Caco-2 (cell line): ENCODE data around the gene TMEM169. TPM values are rescaled to one million over a fixed set of nuclear protein-coding genes. Genes with fewer than 3 reads are reported as not detected.

ENCODE experiments used
- BruUV-seq: library from RNA; stranded (reverse); fragments of 400-500 nt; replicated peaks from 2 replicates; lab custom pipeline; 2021; lab: Mats Ljungman, UMichigan
- CTCF ChIA-PET: fragments of 300-600 bp; sonication (Branson Sonifier 250); formaldehyde crosslinking; loops from one replicate; lab custom pipeline; 2022; ENCODE audit warnings: antibody characterized with exemption; lab: Charles Lee
- POLR2A ChIA-PET: fragments of 300-600 bp; sonication (Branson Sonifier 250); formaldehyde crosslinking; loops from one replicate; lab custom pipeline; 2022; ENCODE audit warnings: antibody characterized with exemption; lab: Charles Lee
- DNase-seq, 2 experiments: peaks; one replicate each; pipeline versions ENCODE4 v3.0.0 to v3.0.0-alpha.2; 2020 to 2022
- H3K27me3 ChIP-seq: replicated peaks from 2 replicates; pipeline ENCODE4 v1.6.0; 2011; ENCODE audit warnings: low read length; ENCODE audit not compliant: control insufficient read depth, insufficient read depth
- H3K36me3 ChIP-seq: 2 replicates; pipeline ENCODE4 v1.5.1; 2011; ENCODE audit warnings: low read length; ENCODE audit not compliant: control insufficient read depth, insufficient read depth
- H3K4me1 ChIP-seq: fragments of 250-450 bp; sonication (Bioruptor Pico); 2 replicates; pipeline ENCODE4 v1.5.1; 2020; ENCODE audit warnings: mild to moderate bottlenecking
- H3K4me3 ChIP-seq: 2 replicates; pipeline ENCODE4 v1.5.1; 2011; ENCODE audit warnings: low read depth, mild to moderate bottlenecking, control low read depth, low read length
- H3K9me3 ChIP-seq: fragments of 250-450 bp; sonication (Bioruptor Pico); 2 replicates; pipeline ENCODE4 v1.5.1; 2020; ENCODE audit warnings: mild to moderate bottlenecking, moderate library complexity
- H3K27ac Mint-ChIP-seq: one replicate; pipeline ENCODE4 v1.8.0; 2022; ENCODE audit warnings: mixed read lengths; ENCODE audit not compliant: unreplicated experiment
- H3K27me3 Mint-ChIP-seq: one replicate; pipeline ENCODE4 v1.8.0; 2022; ENCODE audit warnings: mixed read lengths; ENCODE audit not compliant: insufficient read depth, unreplicated experiment
- H3K36me3 Mint-ChIP-seq: one replicate; pipeline ENCODE4 v1.8.0; 2022; ENCODE audit warnings: mild to moderate bottlenecking, mixed read lengths; ENCODE audit not compliant: insufficient read depth, unreplicated experiment
- H3K4me1 Mint-ChIP-seq: one replicate; pipeline ENCODE4 v1.8.0; 2022; ENCODE audit warnings: low read depth, mixed read lengths; ENCODE audit not compliant: unreplicated experiment
- H3K4me3 Mint-ChIP-seq: one replicate; pipeline ENCODE4 v1.8.0; 2022; ENCODE audit warnings: mild to moderate bottlenecking, moderate library complexity, mixed read lengths; ENCODE audit not compliant: unreplicated experiment
- H3K9me3 Mint-ChIP-seq: one replicate; pipeline ENCODE4 v1.8.0; 2022; ENCODE audit warnings: mixed read lengths; ENCODE audit not compliant: unreplicated experiment
- CTCF ChIP-seq, 2 experiments: fragments of 200-600 bp in 1 of 2; IDR thresholded peaks; 1 replicate in 1 of 2; 2 replicates in 1 of 2; pipeline versions ENCODE4 v1.5.1 to v1.8.0; 2011 to 2022; ENCODE audit warnings: antibody characterized with exemption in 1 of 2, control low read depth in 1 of 2, inconsistent platforms in 1 of 2, low read depth in 1 of 2, low read length in 1 of 2, mild to moderate bottlenecking in 1 of 2, moderate library complexity in 1 of 2; ENCODE audit not compliant: insufficient read depth in 1 of 2, severe bottlenecking in 1 of 2, unreplicated experiment in 1 of 2
- intact Hi-C: fragments of 100-400 bp; cut with micrococcal nuclease; formaldehyde crosslinking; loops from one replicate; pipeline ENCODE4 v1.10.0; 2022; ENCODE audit not compliant: unreplicated experiment
- total RNA-seq: library from RNA; stranded (reverse); gene quantifications from 2 replicates; pipeline ENCODE4 v1.2.3, GENCODE V29; 2022

TMEM169 gene
- total RNA-seq, 1 experiment from 2014 or later: 1.3 TPM

GRCh38 chr2:216119986-216120385, 38.3 kb downstream of the TMEM169 start:
- Mint-ChIP-seq H3K27ac (no peak overlapping the region), H3K4me1 (no peaks in the 10 kb centered on the region), H3K27me3 (no peaks in the 10 kb centered on the region), H3K9me3 (no peaks in the 10 kb centered on the region), H3K4me3 (no peak overlapping the region), H3K36me3 (peaks cover 95% of the 10 kb centered on the region)
- H3K9me3 ChIP-seq: no peaks in the 10 kb centered on the region
- BruUV-seq: no TSS peak
- peaks cover 7% of the 10 kb centered on the region for H3K36me3 ChIP-seq
- intact Hi-C loops: loop anchor here (10.0 kb wide), 1 partner anchor 375 kb away; the partner anchor contains the start of gene RPL37A
- no peak overlapping the region for H3K4me3 ChIP-seq
- ChIA-PET CTCF (no interaction called here), POLR2A (no interaction called here)
- peaks cover 5% of the 10 kb centered on the region for H3K4me1 ChIP-seq
- no peak for DNase-seq
- H3K27me3 ChIP-seq: no peaks in the 10 kb centered on the region
- no peak for TF ChIP-seq CTCF (IDR thresholded peaks at IDR 0.05; ENCODE audit: insufficient read depth in 1 of 2, low read depth in 1 of 2, low read length in 1 of 2, severe bottlenecking in 1 of 2, unreplicated experiment in 1 of 2)

- no peaks in the 10 kb centered on the region for H3K4me1 ChIP-seq
- Mint-ChIP-seq H3K4me1 (no peaks in the 10 kb centered on the region), H3K4me3 (no peak overlapping the region), H3K36me3 (peaks cover 91% of the 10 kb centered on the region), H3K9me3 (no peaks in the 10 kb centered on the region), H3K27me3 (no peaks in the 10 kb centered on the region), H3K27ac (peak overlapping the region; percentile 19)
- no peak for TF ChIP-seq CTCF (IDR thresholded peaks at IDR 0.05; ENCODE audit: insufficient read depth in 1 of 2, low read depth in 1 of 2, low read length in 1 of 2, severe bottlenecking in 1 of 2, unreplicated experiment in 1 of 2)
- intact Hi-C loops: no loop called here
- no peak overlapping the region for H3K4me3 ChIP-seq
- H3K9me3 ChIP-seq: no peaks in the 10 kb centered on the region
- no TSS peak for BruUV-seq
- ChIA-PET POLR2A (no interaction called here), CTCF (no interaction called here)
- peaks cover 9% of the 10 kb centered on the region for H3K36me3 ChIP-seq
- H3K27me3 ChIP-seq: no peaks in the 10 kb centered on the region
- DNase-seq: no peak
These were observed 39.5 kb downstream of the TMEM169 start for GRCh38 chr2:216121255-216121654.

- intact Hi-C loops: no loop called here
- no peak for TF ChIP-seq CTCF (IDR thresholded peaks at IDR 0.05; ENCODE audit: insufficient read depth in 1 of 2, low read depth in 1 of 2, low read length in 1 of 2, severe bottlenecking in 1 of 2, unreplicated experiment in 1 of 2)
- Histone ChIP-seq H3K4me1 (no peaks in the 10 kb centered on the region), H3K27me3 (no peaks in the 10 kb centered on the region), H3K4me3 (no peak overlapping the region), H3K9me3 (no peaks in the 10 kb centered on the region), H3K36me3 (peaks cover 2% of the 10 kb centered on the region)
- no peak for DNase-seq
- H3K36me3 Mint-ChIP-seq: peaks cover 83% of the 10 kb centered on the region
- no peaks in the 10 kb centered on the region for H3K4me1 Mint-ChIP-seq
- no peaks in the 10 kb centered on the region for H3K9me3 Mint-ChIP-seq
- no TSS peak for BruUV-seq
- ChIA-PET CTCF (no interaction called here), POLR2A (no interaction called here)
- H3K27me3 Mint-ChIP-seq: no peaks in the 10 kb centered on the region
- no peak overlapping the region for H3K4me3 Mint-ChIP-seq
- no peak overlapping the region for H3K27ac Mint-ChIP-seq
These were observed 45.2 kb downstream of the TMEM169 start for GRCh38 chr2:216126943-216127342.
